Calu3 (cell line): ENCODE measurements around the gene PKN2. TPM values are rescaled to one million over a fixed set of nuclear protein-coding genes. Genes with fewer than 3 reads are reported as not detected.
"Not testable (repeated sequence)": the region's sequence is repeated elsewhere in the genome, so short reads cannot be mapped to it uniquely, and the experiment has no call there.

ENCODE experiments used
- BruUV-seq: library from RNA; stranded (reverse); fragments of 400-500 nt; replicated peaks from 2 replicates; lab custom pipeline; 2021; lab: Mats Ljungman, UMichigan
- CTCF ChIA-PET: fragments of 300-600 bp; sonication (Branson Sonifier 250); formaldehyde crosslinking; loops from one replicate; lab custom pipeline; 2022; ENCODE audit warnings: antibody characterized with exemption; lab: Charles Lee
- DNase-seq: peaks from one replicate; pipeline ENCODE4 v3.0.0; 2022
- H3K27ac Mint-ChIP-seq: one replicate; pipeline ENCODE4 v1.8.0; 2022; ENCODE audit warnings: mixed read lengths; ENCODE audit not compliant: unreplicated experiment
- H3K27me3 Mint-ChIP-seq: one replicate; pipeline ENCODE4 v1.8.0; 2022; ENCODE audit warnings: mixed read lengths; ENCODE audit not compliant: unreplicated experiment
- H3K36me3 Mint-ChIP-seq: one replicate; pipeline ENCODE4 v1.8.0; 2022; ENCODE audit warnings: mild to moderate bottlenecking, moderate library complexity, mixed read lengths; ENCODE audit not compliant: insufficient read depth, unreplicated experiment
- H3K4me1 Mint-ChIP-seq: one replicate; pipeline ENCODE4 v1.8.0; 2022; ENCODE audit warnings: mild to moderate bottlenecking, low read depth, mixed read lengths; ENCODE audit not compliant: unreplicated experiment
- H3K4me3 Mint-ChIP-seq: one replicate; pipeline ENCODE4 v1.8.0; 2022; ENCODE audit warnings: mild to moderate bottlenecking, low read depth, moderate library complexity, mixed read lengths; ENCODE audit not compliant: unreplicated experiment
- H3K9me3 Mint-ChIP-seq: one replicate; pipeline ENCODE4 v1.8.0; 2022; ENCODE audit warnings: low read depth, mixed read lengths; ENCODE audit not compliant: unreplicated experiment
- CTCF ChIP-seq: fragments of 200-600 bp; IDR thresholded peaks from one replicate; pipeline ENCODE4 v1.8.0; 2022; ENCODE audit warnings: antibody characterized with exemption; ENCODE audit not compliant: unreplicated experiment
- intact Hi-C: fragments of 100-400 bp; cut with micrococcal nuclease; formaldehyde crosslinking; loops from one replicate; pipeline ENCODE4 v1.10.0; 2022; ENCODE audit not compliant: unreplicated experiment
- total RNA-seq: library from RNA; stranded (reverse); gene quantifications from 2 replicates; pipeline ENCODE4 v1.2.3, GENCODE V29; 2022

The PKN2 gene
- total RNA-seq, 1 experiment from 2014 or later, result 82.8 TPM

GRCh38 chr1:88802950-88803349 lies 118.9 kb downstream of the PKN2 start:
- Mint-ChIP-seq H3K4me3 (no peak overlapping the region), H3K4me1 (peaks cover 27% of the 10 kb centered on the region), H3K27me3 (no peaks in the 10 kb centered on the region), H3K36me3 (peaks cover 7% of the 10 kb centered on the region), H3K9me3 (no peaks in the 10 kb centered on the region), H3K27ac (peak overlapping the region; percentile 73)
- no peak for TF ChIP-seq CTCF
- DNase-seq, result no peak
- no TSS peak for BruUV-seq
- intact Hi-C loops, result loop anchor here (1.0 to 10.0 kb wide), 3 partner anchors 41 to 72 kb away; no protein-coding TSS in a partner anchor
- CTCF ChIA-PET, result no interaction called here

GRCh38 chr1:88803444-88803843 lies 119.4 kb downstream of the PKN2 start:
- peaks cover 7% of the 10 kb centered on the region for H3K36me3 Mint-ChIP-seq
- peaks cover 27% of the 10 kb centered on the region for H3K4me1 Mint-ChIP-seq
- TF ChIP-seq CTCF, result no peak
- H3K9me3 Mint-ChIP-seq, result no peaks in the 10 kb centered on the region
- CTCF ChIA-PET, result no interaction called here
- no peaks in the 10 kb centered on the region for H3K27me3 Mint-ChIP-seq
- no peak overlapping the region for H3K4me3 Mint-ChIP-seq
- intact Hi-C loops, result loop anchor here (1.0 to 10.0 kb wide), 3 partner anchors 41 to 72 kb away; no protein-coding TSS in a partner anchor
- DNase-seq, result no peak
- peak overlapping the region; percentile 73 for H3K27ac Mint-ChIP-seq
- BruUV-seq, result no TSS peak

- intact Hi-C loops, result no loop called here
- no TSS peak for BruUV-seq
- TF ChIP-seq CTCF, result no peak
- CTCF ChIA-PET, result no interaction called here
- DNase-seq, result no peak
- H3K9me3 Mint-ChIP-seq, result no peaks in the 10 kb centered on the region
- no peak overlapping the region for H3K4me3 Mint-ChIP-seq
- H3K4me1 Mint-ChIP-seq, result no peaks in the 10 kb centered on the region
- H3K27me3 Mint-ChIP-seq, result no peaks in the 10 kb centered on the region
- H3K27ac Mint-ChIP-seq, result no peak overlapping the region
- peaks cover 14% of the 10 kb centered on the region for H3K36me3 Mint-ChIP-seq
These were observed 128.3 kb downstream of the PKN2 start for GRCh38 chr1:88812366-88812765.

- TF ChIP-seq CTCF, result no peak
- H3K4me1 Mint-ChIP-seq, result no peaks in the 10 kb centered on the region
- H3K27ac Mint-ChIP-seq, result no peak overlapping the region
- CTCF ChIA-PET, result no interaction called here
- intact Hi-C loops, result no loop called here
- H3K9me3 Mint-ChIP-seq, result no peaks in the 10 kb centered on the region
- peaks cover 18% of the 10 kb centered on the region for H3K36me3 Mint-ChIP-seq
- DNase-seq, result no peak
- no TSS peak for BruUV-seq
- no peak overlapping the region for H3K4me3 Mint-ChIP-seq
- no peaks in the 10 kb centered on the region for H3K27me3 Mint-ChIP-seq
These were observed 129.4 kb downstream of the PKN2 start for GRCh38 chr1:88813471-88813870.

GRCh38 chr1:88819642-88820041 lies 135.6 kb downstream of the PKN2 start:
- BruUV-seq, H3K4me1 Mint-ChIP-seq, H3K27me3 Mint-ChIP-seq, H3K4me3 Mint-ChIP-seq, intact Hi-C loops, H3K9me3 Mint-ChIP-seq, CTCF ChIA-PET, H3K27ac Mint-ChIP-seq, DNase-seq: not testable (repeated sequence)
- H3K36me3 Mint-ChIP-seq, result peaks cover 25% of the 10 kb centered on the region
